Thyroid gland (tissue), 4 donors: ENCODE measurements around the gene FOLR1.

Source experiments
- POLR2A ChIP-seq, 2 donors: fragments of 450-650 bp; IDR thresholded peaks; one replicate each; pipeline ENCODE4 v1.6.1; 2017; ENCODE audit warnings: antibody characterized with exemption in 2 of 2, mild to moderate bottlenecking in 2 of 2, moderate library complexity in 1 of 2
- TF ChIP-seq, protein P1 (sequence below), 6 experiments: fragments of 200-600 bp in 3 of 6; fragments of 450-650 bp in 3 of 6; sonication (generic) in 3 of 6; IDR thresholded peaks; one replicate each; pipeline ENCODE4 v1.5.1; 2016 to 2019; ENCODE audit warnings: antibody characterized with exemption in 6 of 6, mild to moderate bottlenecking in 2 of 6, inconsistent platforms in 1 of 6, moderate library complexity in 1 of 6

DNA sequence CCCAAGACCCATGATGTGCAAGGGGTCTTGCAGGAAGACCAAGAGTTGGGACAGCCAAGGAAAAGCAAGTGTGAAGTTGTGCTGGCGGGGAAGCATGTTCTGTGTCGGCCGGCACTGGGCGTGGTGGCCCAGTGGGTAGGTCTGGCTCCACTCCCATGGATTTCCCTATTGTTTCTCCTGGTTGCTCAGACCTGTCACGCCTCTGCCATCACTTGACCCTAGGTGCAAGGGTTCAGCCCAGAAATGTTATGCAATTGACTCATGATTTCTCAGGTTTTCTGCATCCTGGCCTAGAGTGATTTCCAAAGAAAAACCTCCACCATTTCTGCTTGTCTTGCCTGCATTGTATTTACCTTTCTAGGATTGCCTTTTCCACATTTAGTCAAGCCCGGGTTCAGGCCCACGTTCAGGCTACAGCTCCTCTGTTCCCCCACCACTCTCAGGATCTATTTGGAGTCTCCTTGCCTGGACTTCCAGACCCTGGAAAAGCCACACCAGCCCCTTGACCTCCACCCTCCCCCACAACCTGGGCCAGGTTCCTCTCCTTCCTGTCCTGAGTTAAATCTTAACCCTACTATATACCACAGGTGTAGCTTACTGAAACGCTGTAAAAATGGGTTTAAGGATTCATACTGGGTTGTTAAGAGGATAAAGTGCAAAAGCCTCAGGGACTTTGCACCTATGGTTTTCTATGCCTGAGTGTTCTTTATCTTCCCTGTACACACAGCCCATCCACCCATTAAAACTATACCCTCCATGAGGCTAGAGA is 17.5 kb upstream of the FOLR1 start:
- TF ChIP-seq, protein P1, sequence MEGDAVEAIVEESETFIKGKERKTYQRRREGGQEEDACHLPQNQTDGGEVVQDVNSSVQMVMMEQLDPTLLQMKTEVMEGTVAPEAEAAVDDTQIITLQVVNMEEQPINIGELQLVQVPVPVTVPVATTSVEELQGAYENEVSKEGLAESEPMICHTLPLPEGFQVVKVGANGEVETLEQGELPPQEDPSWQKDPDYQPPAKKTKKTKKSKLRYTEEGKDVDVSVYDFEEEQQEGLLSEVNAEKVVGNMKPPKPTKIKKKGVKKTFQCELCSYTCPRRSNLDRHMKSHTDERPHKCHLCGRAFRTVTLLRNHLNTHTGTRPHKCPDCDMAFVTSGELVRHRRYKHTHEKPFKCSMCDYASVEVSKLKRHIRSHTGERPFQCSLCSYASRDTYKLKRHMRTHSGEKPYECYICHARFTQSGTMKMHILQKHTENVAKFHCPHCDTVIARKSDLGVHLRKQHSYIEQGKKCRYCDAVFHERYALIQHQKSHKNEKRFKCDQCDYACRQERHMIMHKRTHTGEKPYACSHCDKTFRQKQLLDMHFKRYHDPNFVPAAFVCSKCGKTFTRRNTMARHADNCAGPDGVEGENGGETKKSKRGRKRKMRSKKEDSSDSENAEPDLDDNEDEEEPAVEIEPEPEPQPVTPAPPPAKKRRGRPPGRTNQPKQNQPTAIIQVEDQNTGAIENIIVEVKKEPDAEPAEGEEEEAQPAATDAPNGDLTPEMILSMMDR (IDR thresholded peaks at IDR 0.05), result no peak
- TF ChIP-seq POLR2A (IDR thresholded peaks at IDR 0.05), result no peak
